ENCODE data around the gene LIN28A. TPM values are rescaled to one million over a fixed set of nuclear protein-coding genes. Genes with fewer than 3 reads are reported as not detected.

Gene LIN28A
- total RNA-seq, 1 experiment from 2014 or later: 0.15 TPM

DNA sequence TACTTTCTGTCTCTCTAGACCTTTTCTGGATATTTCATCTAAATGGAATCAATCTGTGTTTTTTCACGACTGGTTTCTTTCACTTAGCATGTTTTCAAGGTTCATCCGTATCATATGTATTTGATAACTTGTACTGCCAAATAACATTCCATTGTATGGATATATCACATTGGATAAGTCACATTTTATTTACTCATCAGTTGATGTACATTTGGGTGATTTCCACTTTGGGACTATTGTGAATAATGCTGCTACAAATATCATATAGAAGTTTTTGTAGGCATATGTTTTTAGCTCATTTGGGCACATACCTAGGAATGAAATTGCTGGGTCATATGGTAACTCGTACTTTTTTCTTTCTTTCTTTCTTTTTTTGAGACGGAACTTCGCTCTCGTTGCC lies 68.4 kb downstream of the LIN28A start:
- POLR2A ChIA-PET (ENCODE audit: low non-redundant PET): interaction anchor here (0.6 kb wide), 1 partner anchor 327 kb away, joined by 9 read pairs; no protein-coding TSS in a partner anchor
- Histone ChIP-seq H3K27ac (ENCODE audit: low read depth, low read length, poor library complexity, severe bottlenecking) (no peak overlapping the region), H3K36me3 (ENCODE audit: insufficient read depth, low read length, poor library complexity, severe bottlenecking) (peaks cover 42% of the 10 kb centered on the region), H3K4me1 (ENCODE audit: insufficient read depth, low read length, poor library complexity, severe bottlenecking) (peaks cover 10% of the 10 kb centered on the region), H3K9me3 (ENCODE audit: low read depth, low read length, poor library complexity, severe bottlenecking) (no peaks in the 10 kb centered on the region), H3K4me3 (ENCODE audit: low read depth, low read length, poor library complexity, severe bottlenecking) (no peak overlapping the region), H3K27me3 (replicated peaks; ENCODE audit: insufficient read depth, low read depth, low read length, poor library complexity) (no peaks in the 10 kb centered on the region)
- TF ChIP-seq, protein P1, sequence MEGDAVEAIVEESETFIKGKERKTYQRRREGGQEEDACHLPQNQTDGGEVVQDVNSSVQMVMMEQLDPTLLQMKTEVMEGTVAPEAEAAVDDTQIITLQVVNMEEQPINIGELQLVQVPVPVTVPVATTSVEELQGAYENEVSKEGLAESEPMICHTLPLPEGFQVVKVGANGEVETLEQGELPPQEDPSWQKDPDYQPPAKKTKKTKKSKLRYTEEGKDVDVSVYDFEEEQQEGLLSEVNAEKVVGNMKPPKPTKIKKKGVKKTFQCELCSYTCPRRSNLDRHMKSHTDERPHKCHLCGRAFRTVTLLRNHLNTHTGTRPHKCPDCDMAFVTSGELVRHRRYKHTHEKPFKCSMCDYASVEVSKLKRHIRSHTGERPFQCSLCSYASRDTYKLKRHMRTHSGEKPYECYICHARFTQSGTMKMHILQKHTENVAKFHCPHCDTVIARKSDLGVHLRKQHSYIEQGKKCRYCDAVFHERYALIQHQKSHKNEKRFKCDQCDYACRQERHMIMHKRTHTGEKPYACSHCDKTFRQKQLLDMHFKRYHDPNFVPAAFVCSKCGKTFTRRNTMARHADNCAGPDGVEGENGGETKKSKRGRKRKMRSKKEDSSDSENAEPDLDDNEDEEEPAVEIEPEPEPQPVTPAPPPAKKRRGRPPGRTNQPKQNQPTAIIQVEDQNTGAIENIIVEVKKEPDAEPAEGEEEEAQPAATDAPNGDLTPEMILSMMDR (conservative IDR thresholded peaks at IDR 0.05; ENCODE audit: low read depth, low read length): no peak
- no peak for TF ChIP-seq EZH2 (IDR thresholded peaks at IDR 0.05; ENCODE audit: borderline replicate concordance, low read depth, low read length, poor library complexity, severe bottlenecking)
- intact Hi-C loops (cut with micrococcal nuclease; ENCODE audit: unreplicated experiment): no loop called here
- DNase-seq (ENCODE audit: low spot score): no peak
- BruUV-seq (replicated peaks): no TSS peak
- CTCF ChIA-PET: no interaction called here

Other genes starting within 250 kb of the LIN28A start
- not detected in 2 replicates for gene C1orf232, start 241.9 kb upstream of the LIN28A start, total RNA-seq (2021)
- 61.9 and 62.3 TPM in 2 replicates for gene ZNF593, start 240.9 kb upstream of the LIN28A start, total RNA-seq (2021)
- not detected in 2 replicates for gene ZNF593OS, start 239.0 kb upstream of the LIN28A start, total RNA-seq (2021)
- 1.6 and 1.8 TPM in 2 replicates for gene CNKSR1, start 233.3 kb upstream of the LIN28A start, total RNA-seq (2021)
- not detected in 2 replicates for gene CATSPER4, start 220.2 kb upstream of the LIN28A start, total RNA-seq (2021)
- 51.3 and 51.5 TPM in 2 replicates for gene CEP85, start 176.6 kb upstream of the LIN28A start, total RNA-seq (2021)
- 133 and 138 TPM in 2 replicates for gene SH3BGRL3, start 130.7 kb upstream of the LIN28A start, total RNA-seq (2021)
- gene UBXN11, start 104.2 kb upstream of the LIN28A start, total RNA-seq (2021): 22.1 and 25.4 TPM in 2 replicates
- not detected in 2 replicates for gene CD52, start 92.9 kb upstream of the LIN28A start, total RNA-seq (2021)
- not detected in 2 replicates for gene CRYBG2, start 56.7 kb upstream of the LIN28A start, total RNA-seq (2021)
- not detected in 2 replicates for gene ZNF683, start 38.1 kb upstream of the LIN28A start, total RNA-seq (2021)
- gene DHDDS, start 21.5 kb downstream of the LIN28A start, total RNA-seq (2021): 50.7 and 53.6 TPM in 2 replicates
- 1,074 and 1,080 TPM in 2 replicates for gene HMGN2, start 61.6 kb downstream of the LIN28A start, total RNA-seq (2021)
- gene RPS6KA1, start 118.9 kb downstream of the LIN28A start, total RNA-seq (2021): 6.3 and 8.8 TPM in 2 replicates